Stimulated activated CD8-positive, alpha-beta memory T cell treated with anti-CD3 and anti-CD28 coated beads, Interleukin-12 subunit alpha, Interleukin-12 subunit beta, amount 100 ng/mL, for 24 hours (primary cell): ENCODE results near the gene CFAP107.

ENCODE experiments used
- DNase-seq: peaks from one replicate; pipeline ENCODE4 v3.0.0-alpha.2; 2020; ENCODE audit errors: extremely low read depth

CFAP107 gene

DNA sequence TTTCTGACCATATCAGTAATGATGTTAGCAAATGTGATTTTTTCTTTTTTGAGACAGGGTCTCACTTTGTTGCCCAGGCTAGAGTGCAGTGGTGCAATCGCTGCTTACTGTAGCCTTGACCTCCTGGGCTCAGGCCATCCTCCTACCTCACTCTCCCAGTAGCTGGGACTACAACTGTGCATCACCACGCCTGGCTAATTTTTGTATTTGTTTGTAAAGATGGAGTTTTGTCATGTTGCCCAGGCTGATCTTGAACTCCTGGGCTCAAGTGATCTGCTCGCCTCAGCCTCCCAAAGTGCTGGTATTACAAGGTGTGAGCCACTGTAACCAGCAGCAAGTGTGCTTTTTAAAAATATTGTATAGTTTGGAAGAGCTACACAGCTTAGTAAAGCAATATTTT lies 4.1 kb upstream of the CFAP107 start:
- no peak for DNase-seq

DNA sequence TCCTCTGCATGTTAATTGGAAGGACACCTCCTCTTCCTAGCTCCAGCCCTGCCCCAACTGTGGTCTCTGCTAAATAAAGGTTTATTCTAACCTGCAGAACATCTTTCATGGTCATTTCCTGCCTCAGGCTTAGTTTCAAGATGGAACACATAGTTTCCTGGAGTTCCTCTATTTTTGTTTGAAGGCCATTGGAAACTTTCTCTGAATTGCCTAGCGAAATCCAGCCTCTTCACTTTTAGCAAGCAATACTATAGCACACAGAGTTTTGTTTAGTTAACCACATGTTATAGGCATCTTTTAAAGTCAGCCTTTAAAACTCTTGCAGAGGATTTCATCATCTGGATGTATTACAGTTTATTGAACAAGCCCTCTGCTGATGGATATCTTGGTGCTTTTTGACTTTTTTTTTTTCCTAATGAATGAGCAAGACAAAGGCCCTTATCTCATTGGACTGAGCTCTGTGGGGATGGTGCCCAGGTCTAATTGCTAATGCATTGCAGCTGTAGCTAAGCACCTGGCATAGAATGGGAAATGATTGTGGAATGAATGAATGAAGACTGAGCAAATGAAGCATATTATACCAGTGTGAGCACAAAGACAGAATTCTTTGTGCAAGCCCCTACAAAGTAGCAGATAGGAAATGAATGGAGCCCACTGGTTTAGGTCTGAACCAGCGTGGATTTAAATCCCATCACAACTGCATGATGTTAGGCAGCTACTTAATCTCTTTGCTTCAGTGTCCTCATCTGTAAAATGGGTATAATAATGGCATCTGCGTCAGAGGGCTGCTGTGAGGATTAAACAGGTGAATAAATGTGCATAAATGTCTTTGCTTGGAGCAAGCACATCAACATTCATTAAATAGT lies 641 bp upstream of the CFAP107 start:
- no peak for DNase-seq

DNA sequence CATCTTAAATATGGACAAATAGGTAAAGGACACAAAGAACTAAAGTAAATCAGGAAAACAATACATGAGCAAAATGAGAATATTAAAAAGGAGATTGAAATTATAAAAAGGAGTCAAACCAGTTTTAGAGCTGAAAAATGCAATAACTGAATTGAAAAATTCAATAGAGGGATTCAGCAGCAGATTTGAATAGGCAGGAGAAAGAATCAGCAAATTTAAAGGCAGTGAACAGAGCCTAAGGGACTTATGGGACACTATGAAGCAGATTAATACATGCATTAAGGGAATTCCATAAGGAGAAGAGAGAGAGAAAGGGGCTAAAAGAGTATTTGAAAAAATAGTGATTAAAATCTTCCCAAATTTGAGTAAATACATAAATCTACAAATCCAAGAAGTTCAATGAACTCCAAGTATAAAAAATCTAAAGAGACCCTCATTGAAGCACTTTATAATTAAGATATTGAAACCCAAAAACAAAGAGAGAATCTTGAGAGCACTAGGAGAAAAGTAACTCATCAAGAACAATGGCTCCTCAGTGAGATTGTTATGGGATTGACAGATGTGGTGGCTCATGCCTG lies 2.9 kb downstream of the CFAP107 start:
- DNase-seq: no peak

DNA sequence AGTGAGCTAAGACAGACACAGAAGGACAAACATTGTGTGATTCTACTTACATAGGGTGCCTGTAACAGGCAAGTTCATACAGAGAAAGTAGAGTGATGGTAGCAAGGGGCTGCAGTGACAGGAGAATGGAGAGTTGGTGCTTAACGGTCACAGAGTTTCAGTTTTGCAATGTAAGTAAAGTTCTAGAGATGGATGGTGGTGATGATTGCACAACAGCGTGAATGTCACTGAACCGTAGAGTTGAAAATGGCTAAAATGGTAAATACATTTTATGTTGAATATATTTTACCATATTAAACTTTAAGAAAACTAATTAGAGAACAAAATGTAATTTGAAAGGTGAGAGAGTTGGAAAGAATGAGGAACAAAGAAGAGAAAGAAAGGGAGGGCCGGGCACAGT lies 8.7 kb downstream of the CFAP107 start:
- no peak for DNase-seq

DNA sequence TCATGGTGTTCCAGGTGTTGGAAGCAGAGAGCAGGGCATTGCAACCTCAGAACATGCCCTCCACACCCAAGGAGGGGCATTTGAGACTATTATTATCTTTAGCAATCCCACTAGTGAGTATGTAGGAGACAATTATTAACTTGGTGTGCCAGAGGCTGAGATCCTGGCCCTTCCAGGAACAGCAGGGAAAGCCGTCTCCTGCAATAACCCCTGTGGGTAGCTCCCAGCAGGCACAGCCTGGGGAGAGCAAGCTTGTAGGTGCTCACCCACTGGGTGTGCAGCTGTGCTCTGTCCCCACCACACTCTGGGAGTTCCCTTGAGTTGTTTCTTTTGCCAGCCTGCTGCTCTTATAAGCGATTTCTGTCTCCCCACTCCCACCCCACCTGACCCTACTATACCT lies 10.3 kb downstream of the CFAP107 start:
- DNase-seq: no peak

DNA sequence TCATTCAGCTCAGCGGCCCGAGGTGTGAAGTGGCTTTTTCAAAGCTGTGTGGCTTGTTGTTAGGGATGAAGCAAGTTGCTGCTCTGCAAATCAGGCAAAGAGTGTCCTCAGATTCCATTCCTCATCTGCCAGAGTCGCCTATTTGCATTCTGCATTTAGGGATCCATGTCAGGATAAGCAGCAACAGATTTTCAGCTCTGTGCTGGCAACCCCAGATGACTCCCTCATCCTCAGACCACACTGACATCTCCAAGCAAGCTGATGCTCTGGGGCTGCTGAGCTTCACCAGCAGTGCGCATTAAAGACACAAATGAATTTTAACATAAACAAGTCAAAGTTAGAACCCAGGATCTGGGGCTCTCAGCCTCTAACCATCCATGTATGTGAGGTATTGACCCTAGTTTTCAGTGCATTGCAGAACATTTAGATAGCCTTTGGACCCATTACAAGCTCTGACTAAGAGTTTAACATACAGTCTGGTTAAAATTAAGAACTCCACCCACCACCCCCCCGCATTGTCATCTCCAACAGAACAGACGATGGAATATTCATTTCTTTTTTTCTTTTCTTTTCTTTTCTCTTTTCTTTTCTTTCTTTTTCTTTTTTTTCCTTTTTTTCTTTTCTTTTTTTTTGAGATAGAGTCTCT lies 10.9 kb downstream of the CFAP107 start:
- DNase-seq: no peak

DNA sequence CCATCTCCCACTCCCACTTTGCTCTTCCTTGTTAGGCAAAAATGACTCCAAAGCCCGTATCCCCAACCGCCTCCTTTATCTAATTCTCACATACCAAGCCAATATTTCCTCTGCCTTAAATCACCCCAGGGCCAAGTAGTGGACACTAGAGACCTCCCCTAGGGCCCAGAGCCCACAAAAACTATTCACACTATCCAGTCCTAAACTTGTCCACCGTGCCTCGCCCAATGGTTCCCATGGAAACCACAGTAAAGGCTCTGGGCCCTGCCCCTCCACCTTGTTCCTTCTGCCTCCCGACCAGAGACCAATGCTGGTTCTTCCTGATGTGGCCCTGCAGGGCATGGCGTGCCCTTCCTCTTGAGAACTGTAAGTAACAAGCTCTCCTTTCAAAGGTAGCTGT lies 11.8 kb downstream of the CFAP107 start:
- DNase-seq: no peak

DNA sequence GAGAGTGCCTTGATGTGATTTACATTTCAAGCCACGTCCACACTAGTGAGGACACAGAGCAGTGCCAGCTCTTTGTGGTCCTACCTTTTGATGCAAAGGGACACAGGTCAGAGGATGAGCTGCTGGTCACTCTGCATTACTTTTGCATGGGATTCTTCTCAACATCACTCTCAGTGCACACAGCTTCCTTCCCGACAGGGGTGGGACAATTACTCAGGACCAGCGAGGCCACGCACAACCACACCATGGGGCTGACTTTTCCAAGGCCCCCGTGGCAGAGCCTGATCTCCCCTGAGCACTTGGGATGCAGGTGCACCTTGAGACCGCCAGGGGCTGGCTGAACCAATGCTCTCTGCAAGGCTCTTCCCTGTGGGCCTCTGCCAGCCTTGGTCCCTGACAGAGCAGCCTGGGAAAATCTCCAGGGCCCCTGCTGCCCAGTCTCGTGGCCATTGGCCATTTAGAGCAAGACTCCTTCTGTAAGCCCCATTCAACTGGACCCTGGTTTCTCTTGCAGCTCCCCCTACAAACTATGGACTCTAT lies 14.3 kb downstream of the CFAP107 start:
- no peak for DNase-seq

DNA sequence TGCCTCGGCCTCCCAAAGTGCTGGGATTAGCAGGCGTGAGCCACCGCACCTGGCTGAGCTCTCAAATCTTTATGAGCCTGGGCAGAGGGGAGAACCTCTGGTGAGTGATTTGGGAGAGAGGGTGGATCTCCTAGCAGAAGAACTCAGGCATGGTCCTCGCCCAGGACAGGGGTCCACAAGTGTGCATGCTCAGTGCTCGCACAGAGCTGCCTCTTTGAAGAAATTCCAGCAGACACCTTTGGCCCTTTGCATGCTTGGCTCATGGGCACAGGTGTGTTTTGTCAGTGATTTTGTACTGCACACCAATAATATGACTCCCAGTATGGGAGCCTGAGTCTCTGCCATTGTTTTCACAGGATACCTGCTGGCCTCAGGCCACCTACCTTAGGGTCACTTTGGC lies 15.8 kb downstream of the CFAP107 start:
- no peak for DNase-seq

DNA sequence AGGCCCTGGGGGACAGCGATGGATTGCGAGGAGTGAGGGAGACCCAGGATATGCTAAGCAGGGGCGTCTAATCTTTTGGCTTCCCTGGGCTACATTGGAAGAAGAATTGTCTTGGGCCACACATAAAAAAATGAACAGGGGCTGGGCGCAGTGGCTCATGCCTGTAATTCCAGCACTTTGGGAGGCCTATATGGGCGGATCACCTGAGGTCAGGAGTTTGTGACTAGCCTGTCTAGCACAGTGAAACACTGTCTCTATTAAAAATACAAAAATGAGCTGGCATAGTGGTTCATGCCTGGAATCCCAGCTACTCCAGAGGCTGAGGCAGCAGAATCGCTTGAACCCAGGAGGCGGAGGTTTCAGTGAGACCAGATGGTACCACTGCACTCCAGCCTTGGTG lies 16.8 kb downstream of the CFAP107 start:
- DNase-seq: no peak

DNA sequence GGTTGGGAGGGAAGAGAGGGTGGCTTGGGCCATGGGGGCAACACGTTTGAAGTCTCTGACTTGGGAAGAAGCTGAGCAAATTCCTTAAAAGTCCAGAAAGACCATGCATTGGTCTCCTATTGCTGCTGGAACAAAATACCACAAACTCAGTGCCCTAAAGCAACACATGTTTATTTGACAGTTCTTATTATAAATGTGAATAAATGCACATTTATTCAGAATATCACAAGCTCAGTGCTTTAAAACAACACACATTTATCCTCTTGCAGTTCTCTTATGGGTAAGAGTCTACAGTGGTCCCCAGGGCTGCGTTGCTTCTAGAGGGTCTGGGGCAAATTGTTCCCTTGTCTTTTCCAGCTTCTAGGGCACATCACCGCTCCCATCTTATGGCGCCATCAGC lies 17.5 kb downstream of the CFAP107 start:
- no peak for DNase-seq

DNA sequence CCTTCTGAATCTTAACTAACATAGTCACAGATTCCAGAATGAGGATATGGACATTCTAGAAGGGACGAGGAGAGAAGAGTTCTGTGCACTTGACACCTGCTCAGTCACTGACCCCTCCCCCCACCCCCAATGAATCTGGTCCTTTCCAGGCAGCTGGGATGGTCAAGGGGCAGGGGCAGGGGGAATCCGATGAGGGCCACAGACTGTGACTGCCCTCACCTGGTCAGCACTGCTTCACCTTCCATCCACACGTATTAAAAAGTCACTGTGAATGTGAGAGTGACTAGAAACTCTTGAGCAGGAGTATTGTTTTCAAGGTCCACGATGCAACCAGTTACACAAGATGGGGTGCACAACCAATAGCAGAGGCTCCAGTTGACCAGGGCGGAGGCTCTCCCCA lies 18.0 kb downstream of the CFAP107 start:
- DNase-seq: no peak

DNA sequence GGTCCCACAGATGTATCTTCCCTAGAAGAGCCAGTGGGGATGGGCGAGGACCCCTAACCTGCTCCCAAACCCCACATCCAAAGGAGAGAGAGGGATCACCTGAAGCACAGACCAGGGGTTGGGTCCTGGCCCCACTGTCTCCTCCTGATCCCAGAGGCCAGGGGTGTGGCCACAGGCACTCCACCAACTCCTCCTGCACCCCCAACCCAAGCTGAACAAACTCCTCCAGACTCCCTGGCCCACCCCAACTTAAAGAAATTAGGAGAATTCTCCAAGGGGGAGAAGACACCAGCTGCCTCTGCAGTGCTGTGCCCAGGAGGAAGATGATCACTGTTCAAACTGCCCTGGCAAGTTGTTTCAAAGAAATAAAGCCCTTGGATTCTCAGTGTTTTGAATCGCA lies 23.0 kb downstream of the CFAP107 start:
- no peak for DNase-seq

DNA sequence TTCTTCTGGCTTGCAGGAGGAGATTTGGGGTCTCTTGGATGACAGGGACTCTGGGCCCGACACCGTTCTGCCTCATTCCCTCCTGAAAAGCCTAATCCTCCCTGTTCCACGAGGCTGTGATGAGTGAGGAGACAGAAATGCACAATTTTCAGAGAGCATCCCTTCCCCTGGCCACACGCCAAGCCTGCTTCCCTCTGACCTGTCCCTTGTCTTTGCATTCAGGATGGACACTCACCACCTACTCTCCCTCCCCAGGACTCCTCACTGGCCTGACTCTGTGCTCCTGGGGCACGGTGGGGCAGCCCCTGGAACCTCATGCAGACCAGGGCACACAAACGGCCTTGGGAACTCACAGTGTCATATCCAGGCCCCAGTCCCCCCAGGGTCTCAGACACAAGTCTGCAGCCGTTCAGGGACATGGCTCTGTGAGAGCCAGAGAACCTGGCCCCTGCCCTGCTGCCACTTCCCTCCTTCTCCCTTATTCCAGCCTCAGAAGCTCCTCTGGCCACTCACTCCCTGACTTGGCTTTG lies 24.0 kb downstream of the CFAP107 start:
- no peak for DNase-seq

DNA sequence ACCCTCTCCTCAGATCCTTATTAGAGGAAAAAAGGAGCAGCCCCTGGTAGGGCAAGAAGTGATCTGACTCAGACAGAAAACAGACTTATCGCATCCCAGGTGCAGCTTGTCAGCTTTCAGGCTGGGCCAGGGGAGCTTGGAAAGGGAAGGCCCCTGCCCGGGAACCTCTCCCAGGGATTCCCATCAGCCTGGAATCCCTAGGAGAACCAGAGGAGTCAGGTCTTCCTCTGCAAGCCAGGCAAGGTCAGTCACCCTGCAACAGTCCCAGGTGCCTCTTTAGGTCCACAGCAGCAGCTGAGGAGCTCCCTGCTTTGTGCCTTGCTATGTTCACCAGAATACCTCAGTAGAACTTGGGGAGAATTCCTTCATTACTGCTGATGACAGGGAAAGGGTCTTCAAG lies 24.6 kb downstream of the CFAP107 start:
- DNase-seq: no peak

DNA sequence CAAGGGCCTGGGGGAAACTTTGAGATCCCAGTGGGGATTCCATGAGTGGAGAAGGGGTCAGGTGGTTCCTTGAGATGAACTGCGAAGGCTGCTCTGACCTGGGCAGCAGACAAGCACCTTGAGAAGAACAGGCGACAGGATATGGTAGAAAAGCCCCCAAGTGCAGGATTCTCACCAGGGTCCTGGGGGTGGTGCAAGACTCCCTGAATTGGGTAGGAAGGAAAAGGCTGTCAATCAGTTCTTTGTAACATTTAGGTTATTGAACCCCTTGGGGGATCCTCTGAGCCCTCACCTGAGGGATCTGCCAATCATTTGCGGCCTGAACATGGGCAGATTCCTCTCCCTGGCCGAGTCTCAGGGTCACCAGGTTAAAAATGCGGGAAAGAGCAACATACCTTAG lies 25.2 kb downstream of the CFAP107 start:
- DNase-seq: no peak

DNA sequence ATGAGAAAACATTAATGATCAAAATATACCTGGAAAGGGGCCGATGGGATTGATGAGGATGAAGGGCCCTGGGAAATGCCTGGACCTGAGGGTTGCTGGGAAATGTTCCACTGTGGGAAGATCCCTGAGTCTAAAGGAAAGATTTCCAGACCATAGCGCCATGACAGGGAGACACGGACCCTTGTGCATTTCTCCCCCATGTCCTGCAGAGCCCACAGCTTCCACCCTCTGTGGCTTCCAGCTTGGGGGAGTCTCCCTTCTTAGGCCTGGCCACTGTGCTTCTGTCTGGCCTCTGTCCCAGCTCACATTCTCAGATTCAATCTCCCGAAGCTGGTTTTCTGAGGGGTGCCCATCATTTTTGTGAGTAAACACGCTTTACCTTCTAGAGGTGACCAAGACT lies 26.5 kb downstream of the CFAP107 start:
- no peak for DNase-seq

DNA sequence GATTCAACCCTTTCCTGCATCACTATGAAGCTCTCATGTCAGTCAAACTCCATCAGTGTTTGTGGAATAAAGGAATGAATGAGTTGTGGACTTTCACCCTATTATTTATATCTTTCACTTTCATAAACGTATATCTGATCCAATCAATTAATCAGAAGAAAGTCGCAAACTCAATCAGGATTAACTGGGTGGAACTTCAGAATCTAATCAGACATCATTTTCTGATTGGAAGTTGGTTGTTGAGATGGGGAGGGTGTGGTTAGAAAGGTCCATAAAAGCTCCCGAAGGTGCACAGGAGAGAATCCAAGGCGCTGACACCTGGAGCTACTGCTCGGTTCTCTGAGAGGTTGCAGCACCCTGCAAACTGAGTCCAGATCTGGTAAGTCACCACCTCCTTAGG lies 27.4 kb downstream of the CFAP107 start, which contains the start of gene PRAMEF12:
Gene PRAMEF12 (plus strand): TSS at position 301 of the 400 bp plus-strand sequence. CDS start 1,130 bp downstream, outside the sequence.
- no peak for DNase-seq

DNA sequence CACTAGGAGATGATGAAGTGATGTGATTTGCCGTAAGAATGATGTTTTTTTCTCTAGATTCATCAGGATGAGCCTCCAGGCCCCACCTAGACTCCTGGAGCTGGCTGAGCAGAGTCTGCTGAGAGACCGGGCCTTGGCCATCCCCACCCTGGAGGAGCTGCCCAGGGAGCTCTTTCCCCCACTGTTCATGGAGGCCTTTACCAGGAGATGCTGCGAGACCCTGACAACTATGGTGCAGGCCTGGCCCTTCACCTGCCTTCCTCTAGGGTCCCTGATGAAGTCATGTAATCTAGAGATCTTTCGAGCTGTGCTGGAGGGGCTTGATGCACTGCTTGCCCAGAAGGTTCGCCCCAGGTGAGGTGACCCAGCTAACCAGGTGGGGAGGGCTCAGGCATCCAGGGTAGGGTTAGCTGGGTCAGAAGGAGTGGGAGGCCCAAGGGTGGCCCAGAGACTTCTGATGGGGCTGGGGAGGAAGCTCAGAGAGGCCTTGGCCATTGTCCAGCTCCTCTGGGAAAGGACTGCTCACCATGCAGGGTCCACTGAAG lies 28.9 kb downstream of the CFAP107 start:
- DNase-seq: no peak

DNA sequence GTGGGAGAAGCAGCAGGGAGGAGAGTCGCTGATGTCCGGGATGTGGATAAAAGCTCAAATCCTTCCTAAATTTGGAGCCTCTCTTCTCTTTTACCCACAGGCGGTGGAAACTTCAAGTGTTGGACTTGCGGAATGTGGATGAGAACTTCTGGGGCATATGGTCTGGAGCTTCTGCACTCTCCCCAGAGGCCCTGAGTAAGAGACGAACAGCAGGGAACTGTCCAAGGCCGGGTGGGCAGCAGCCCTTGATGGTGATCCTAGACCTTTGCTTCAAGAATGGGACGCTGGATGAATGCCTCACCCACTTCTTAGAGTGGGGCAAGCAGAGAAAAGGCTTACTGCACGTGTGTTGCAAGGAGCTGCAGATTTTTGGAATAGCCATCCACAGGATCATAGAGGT lies 29.4 kb downstream of the CFAP107 start:
- DNase-seq: no peak

DNA sequence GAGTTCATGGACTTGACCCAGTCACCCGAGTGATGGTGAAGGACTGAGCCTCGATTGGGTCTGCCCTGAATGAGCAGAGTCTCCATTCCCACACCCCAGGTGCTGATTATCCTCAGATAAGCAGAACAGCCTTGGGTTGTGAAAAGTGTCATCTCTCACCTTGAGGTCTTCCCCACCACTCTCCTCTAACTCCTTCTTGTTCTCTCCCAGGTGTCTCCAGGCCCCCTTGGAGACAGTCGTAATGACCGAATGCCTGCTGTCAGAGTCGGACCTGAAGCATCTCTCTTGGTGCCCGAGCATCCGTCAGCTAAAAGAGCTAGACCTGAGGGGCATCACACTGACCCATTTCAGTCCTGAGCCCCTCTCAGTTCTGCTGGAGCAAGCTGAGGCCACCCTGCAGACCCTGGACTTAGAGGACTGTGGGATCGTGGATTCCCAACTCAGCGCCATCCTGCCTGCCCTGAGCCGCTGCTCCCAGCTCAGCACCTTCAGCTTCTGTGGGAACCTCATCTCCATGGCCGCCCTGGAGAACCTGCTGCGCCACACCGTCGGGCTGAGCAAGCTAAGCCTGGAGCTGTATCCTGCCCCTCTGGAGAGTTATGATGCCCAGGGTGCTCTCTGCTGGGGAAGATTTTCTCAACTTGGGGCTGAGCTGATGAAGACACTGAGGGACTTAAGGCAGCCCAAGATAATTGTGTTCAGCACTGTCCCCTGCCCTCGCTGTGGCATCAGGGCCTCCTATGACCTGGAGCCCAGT lies 31.0 kb downstream of the CFAP107 start:
- no peak for DNase-seq
